ENCODE results near the gene CES4A. TPM values are rescaled to one million over a fixed set of nuclear protein-coding genes. Genes with fewer than 3 reads are reported as not detected.

The CES4A gene
- total RNA-seq, 1 experiment from 2014 or later = 1.9 TPM

- H3K56ac ChIP-seq (ENCODE audit: insufficient read length, low read depth, low read length) = no peak overlapping the region
Observed at GRCh38 chr16:66975302-66975893, 13.0 kb upstream of the CES4A start.

More at GRCh38 chr16:66975302-66975893, 13.0 kb upstream of the CES4A start:
- H3K4me3 Mint-ChIP-seq = no peak overlapping the region
- H3K27ac Mint-ChIP-seq = peak overlapping the region in 2 of 3 experiments; percentile 68 to 79; a peak in 1 of 7 replicates
- Histone ChIP-seq H2AFZ (ENCODE audit: low read length) (no peak overlapping the region), H3K9ac (ENCODE audit: extremely low read depth, insufficient read length, low read length) (no peak overlapping the region), H3K9me3 (ENCODE audit: control insufficient read depth, low read depth, low read length) (no peaks in the 10 kb centered on the region), H3K4me1 (ENCODE audit: insufficient read depth, low read length) (no peaks in the 10 kb centered on the region; the same call in 1 of the 2 replicates), H3K79me2 (ENCODE audit: insufficient read depth, low read length) (no peaks in the 10 kb centered on the region), H3K79me1 (ENCODE audit: insufficient read depth, low read depth, low read length, poor library complexity, severe bottlenecking) (no peaks in the 10 kb centered on the region), H4K91ac (ENCODE audit: insufficient read length, low read depth, low read length) (no peak overlapping the region), H4K5ac (ENCODE audit: insufficient read length, low read depth, low read length) (no peak overlapping the region), H2BK5ac (ENCODE audit: insufficient read length, low read length) (no peak overlapping the region), H2BK120ac (ENCODE audit: low read depth, low read length, poor library complexity, severe bottlenecking) (no peak overlapping the region), H2BK15ac (ENCODE audit: low read depth, low read length) (no peak overlapping the region), H4K20me1 (ENCODE audit: control insufficient read depth, insufficient read depth, insufficient read length) (no peaks in the 10 kb centered on the region), H3T11ph (ENCODE audit: low read length) (no peak overlapping the region), H3K4me2 (ENCODE audit: insufficient read depth, insufficient read length, low read length) (no peak overlapping the region), H4K8ac (replicated peaks; ENCODE audit: insufficient read length, low read depth, low read length) (no peak overlapping the region), H2BK20ac (ENCODE audit: low read depth, low read length, poor library complexity, severe bottlenecking) (no peak overlapping the region), H3K23ac (ENCODE audit: insufficient read length, low read depth, low read length) (no peak overlapping the region), H2AK5ac (ENCODE audit: insufficient read length, low read length) (no peak overlapping the region), H3K23me2 (ENCODE audit: insufficient read length, low read depth, low read length, poor library complexity, severe bottlenecking) (no peaks in the 10 kb centered on the region), H3K14ac (ENCODE audit: insufficient read depth, low read length) (no peak overlapping the region), H2BK12ac (ENCODE audit: insufficient read length, low read depth, low read length) (no peak overlapping the region), H3K27ac (ENCODE audit: insufficient read length, low read depth, low read length) (no peak overlapping the region), H3K18ac (ENCODE audit: insufficient read length, low read depth, low read length) (no peak overlapping the region), H3K27me3 (ENCODE audit: insufficient read depth, low read length) (no peaks in the 10 kb centered on the region), H3K4ac (ENCODE audit: low read depth, low read length) (no peak overlapping the region)
- H3K27me3 Mint-ChIP-seq (ENCODE audit: low read depth) = peaks cover 4% of the 10 kb centered on the region
- H3K36me3 Mint-ChIP-seq (ENCODE audit: insufficient read depth in 1 of 3, low read depth in 3 of 3) = no peaks in the 10 kb centered on the region
- TF ChIP-seq CTCF (conservative IDR thresholded peaks at IDR 0.05) = no peak
- peaks cover 10 to 12% of the 10 kb centered on the region in 2 experiments for H3K4me1 Mint-ChIP-seq
- no peaks in the 10 kb centered on the region; a peak in 1 of 5 replicates for H3K9me3 Mint-ChIP-seq
- DNase-seq = no peak
- WGBS (ENCODE audit: extremely low coverage, insufficient read length, low lambda C conversion rate) = no CpG with 5 or more reads among the region's 14 CpGs

All from H9 (cell line).